Dermis blood vessel endothelial cell (primary cell): Measurements from ENCODE around the gene SLC22A15. TPM values are rescaled to one million over a fixed set of nuclear protein-coding genes. Genes with fewer than 3 reads are reported as not detected.

Experiments
- DNase-seq: peaks from one replicate; pipeline ENCODE4 v3.0.0; 2010
- total RNA-seq: library from RNA; depleted of rRNA; stranded (reverse); fragments of >200 nt; gene quantifications from 2 replicates; pipeline ENCODE4 v1.2.3, GENCODE V29; 2014

Gene SLC22A15
- total RNA-seq, 1 donor from 2014 or later = 0.17 TPM

DNA sequence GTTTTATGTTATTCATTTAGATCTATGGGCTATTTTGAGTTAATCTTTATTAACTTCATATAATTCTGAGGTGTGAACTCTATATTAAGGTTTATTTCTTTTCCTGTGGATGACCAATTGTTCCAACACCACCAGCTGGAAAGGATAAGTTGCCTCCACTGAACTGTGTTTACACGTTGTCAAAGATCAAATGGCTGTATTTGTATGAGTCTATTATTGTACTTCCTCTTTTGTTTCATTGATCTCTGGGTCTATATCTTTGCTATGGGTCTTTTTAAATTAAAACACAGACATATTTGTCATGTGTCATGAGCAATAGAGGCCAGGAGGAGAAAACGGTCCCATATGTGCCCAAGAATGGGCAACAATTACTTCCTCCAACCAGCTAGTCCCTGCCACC, 129.7 kb downstream of the SLC22A15 start:
- DNase-seq = no peak

DNA sequence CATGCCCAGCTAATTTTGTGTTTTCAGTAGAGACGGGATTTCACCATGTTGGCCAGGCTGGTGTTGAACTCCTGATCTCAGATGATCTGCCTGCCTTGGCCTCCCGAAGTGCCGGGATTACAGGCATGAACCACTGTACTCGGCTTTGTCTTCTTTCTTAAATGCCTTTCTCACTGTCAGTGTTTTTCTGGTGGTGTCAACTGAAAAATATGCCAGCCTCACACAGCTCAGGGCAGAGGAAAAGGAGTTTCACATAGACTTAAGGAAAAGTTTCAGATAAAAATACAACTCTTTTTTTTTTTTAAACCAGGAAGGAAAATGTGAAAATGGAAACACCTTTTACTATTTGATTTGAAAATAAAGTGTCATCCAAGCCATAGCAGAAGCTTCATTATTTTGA, 130.3 kb downstream of the SLC22A15 start:
- no peak for DNase-seq

DNA sequence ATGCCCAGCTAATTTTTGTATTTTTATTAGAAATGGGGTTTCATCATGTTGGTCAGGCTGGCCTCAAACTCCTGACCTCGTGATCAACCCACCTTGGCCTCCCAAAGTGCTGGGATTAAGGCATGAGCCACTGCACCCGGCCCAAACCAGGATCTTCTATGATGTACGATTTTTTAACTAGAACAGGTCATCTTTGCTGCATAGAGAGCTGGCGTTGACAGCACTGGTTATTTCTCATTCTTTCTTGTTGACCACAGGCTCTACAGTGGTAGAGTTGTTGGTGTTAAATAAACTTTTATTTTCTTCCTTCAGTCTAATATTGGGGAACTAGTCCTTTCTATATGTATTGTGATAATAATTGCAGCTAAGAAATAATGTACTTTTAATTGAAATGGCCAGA, 131.1 kb downstream of the SLC22A15 start:
- DNase-seq = no peak

DNA sequence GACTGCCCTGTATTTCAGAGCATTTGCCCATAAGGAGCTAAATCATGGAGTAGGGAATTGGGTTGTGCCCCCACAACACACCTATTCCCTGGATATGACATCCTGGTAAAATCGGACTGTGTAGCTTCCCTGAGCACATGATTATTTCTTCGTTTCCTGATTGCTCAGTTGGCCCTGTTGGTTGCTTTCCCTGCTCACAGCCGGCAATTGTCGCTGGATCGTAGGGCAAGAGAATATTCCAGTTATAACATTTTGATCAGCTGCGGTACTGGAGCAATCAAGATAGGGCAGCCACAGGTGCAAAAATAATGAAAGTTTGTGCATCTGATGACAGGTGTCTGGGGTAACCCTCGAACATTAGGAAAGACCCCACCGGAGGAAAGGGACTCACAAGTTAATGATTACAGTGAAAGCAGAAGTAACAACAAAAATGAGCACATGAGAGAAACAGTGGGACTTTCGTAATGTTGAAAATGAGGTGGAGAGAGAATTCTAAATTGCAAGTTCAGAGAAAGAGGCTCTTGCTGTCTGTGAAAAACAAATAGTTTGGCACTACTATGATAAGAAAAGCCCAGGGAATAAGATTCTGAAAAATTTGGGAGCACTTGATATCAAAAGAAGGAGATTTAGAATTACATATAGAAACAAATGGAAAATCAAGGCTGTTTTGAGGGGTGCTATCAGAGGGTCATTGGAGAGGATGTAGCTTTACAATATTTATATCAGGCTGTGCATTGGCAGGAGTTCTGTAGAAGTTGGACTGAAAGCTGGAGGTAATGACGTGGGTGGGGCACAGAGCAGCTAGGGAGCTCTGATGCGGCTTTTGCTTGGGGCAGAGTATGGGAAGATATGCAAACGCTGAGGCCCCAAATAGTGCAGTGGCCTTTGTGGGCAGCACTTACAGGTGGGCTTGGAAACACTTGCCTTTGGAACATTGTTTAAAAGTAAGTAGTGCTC, 134.5 kb downstream of the SLC22A15 start, which contains the start of gene MAB21L3:
MAB21L3 (plus strand) TSS at position 833 of the 957 bp plus-strand sequence. CDS start 1,217 bp downstream, outside the sequence.
- DNase-seq = no peak

DNA sequence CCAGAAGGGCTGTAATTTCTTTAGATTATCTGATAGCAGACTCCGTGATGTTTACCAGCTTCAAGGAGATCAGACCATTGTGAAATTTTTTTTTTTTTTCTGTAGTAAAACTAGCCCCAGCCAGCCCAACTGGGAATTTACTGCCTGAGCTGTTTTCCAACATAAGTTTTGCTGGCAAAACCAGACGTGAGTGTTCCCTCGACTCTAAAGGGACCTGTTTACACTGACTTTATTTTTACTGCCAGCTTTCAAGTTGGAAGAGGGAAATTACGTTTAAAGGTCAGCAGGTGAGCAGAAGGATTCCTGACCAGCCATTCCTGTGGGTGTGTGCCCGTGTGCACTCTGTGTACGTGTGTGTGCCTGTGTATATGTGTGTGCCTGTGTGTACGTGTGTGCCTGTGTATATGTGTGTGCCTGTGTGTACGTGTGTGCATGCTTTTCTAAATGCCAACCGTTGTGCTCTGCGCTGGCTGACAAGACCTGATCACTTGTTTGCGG, 135.3 kb downstream of the SLC22A15 start:
- no peak for DNase-seq

DNA sequence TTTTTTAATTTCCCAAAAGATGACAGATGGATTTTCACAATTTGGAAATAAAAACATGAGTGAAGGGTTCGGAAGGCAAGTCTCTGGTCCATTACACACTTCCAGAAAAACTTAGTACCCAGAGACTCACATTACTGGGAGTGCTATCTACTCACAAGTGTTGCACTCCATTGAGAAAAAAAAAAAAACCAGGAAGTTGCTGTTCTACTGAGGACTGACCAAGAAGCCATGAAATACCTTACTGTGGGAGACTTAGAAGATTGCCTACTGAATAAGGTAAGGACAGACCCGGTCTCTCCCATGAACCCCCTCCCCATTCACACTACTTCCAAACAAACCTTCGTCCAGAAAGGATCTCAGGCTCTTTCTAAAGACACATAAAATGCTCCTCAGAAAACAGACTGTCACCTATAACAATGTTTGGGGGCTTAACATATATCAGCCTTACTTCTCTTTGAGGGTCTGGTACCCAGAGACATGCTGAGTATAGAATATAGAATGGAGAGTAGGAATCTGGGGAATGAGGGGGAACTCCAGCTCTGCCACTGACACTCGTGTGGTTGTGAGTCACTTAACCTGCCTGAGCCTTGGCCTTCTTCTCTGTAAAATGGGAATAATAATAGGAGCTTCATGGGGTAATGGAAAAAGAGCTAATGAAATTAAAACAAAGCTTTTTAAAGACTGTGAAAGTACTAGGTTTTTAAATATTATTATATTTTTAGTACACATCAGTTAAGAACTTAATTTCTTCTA, 136.3 kb downstream of the SLC22A15 start:
- DNase-seq = no peak

DNA sequence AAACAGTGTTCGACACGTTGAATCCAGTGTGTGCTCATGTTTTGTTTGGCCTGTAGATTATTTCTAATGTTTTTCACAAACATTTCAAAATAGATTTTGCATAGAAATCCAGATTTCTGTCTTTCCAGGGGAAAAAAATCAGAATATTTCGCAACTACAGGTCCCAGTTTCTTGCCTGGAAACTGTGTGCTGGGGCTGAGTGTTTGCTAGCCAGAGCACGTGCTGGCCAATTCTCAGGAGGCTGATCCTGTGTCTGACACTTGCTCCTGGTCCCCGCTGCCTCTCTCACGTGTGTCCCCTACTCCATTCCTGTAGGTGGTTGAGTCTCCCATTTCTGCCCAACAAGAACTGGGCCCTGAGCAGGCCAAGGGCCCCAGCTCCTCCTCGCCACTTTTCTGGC, 137.3 kb downstream of the SLC22A15 start:
- DNase-seq = no peak

DNA sequence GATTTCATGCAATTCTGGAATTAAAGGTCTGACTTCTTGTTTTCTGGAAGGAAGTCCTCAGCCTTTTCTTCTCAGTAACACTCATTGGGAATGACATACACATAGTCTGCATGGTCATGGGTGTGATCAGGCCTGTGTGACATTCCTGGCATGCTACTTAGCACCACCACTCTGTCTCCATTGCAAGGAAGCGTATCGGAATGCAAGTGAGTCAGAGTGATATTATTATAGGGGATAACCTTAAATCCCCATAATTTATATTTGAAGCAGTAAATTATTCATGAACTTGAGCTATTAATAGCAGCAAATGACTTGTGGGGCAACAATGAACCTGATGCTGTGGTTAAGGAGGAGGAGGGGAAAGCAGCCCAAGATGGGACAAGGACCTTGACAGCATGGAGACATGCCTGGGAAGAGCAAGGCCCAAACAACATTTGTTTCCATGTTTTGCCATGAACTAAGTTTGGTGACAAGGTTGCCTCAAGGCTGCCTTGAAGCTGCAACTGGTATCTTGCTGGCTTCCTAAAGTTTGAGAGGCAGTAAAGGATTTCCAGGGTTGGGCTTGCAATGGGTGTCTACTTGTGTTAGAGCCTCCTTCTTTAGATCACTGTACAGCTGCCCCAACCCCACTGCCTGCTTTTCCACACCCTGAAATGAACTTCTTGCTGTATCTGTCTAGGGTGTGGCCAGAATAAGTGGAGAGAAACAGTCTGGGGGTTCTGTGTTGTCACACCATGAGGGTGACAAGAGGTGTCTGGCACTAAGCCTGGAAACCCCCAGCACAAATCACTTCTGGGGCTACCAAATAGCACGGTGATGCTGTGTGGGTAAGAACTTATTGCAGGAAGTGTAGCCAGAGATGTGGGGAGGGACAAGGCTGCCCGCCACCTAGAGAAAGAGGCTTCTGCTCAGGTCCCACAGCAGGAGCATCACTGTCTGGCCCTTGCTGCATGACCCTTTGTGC, 139.4 kb downstream of the SLC22A15 start:
- DNase-seq = no peak

DNA sequence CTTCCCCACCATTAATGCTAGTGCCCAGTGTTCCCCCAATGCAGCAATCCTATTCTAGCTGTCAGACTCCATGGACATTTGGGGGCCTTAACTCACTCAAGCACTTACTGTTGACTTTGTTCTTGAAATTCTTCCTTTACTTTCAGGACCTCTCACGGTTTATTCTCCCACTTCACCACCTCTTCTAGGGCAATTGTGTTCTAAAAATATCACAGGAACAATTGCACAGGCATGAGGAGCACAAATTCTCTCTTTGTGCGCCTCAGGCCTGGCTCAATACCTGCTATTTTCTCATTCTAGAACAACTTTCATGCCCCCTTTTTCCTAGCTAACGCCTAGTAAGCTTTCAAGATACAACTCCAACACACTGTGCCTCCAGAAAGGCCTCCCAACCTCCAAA, 142.2 kb downstream of the SLC22A15 start:
- no peak for DNase-seq

Other genes with a start within 250 kb of the SLC22A15 start
- gene CASQ2, start 207.8 kb upstream of the SLC22A15 start, total RNA-seq = not detected in 2 replicates
- not detected in 2 replicates for gene NHLH2, start 135.4 kb upstream of the SLC22A15 start, total RNA-seq
- under 0.01 and 0.09 TPM in 2 replicates for gene MAB21L3, start 134.9 kb downstream of the SLC22A15 start, total RNA-seq